ENCODE data around the gene TYSND1. TPM values are rescaled to one million over a fixed set of nuclear protein-coding genes. Genes with fewer than 3 reads are reported as not detected.
"Not testable (repeated sequence)": the region's sequence is repeated elsewhere in the genome, so short reads cannot be mapped to it uniquely, and the experiment has no call there.

TYSND1 gene
- polyA plus RNA-seq, 2 of the 4 experiments (the other 2 are of a cell fraction) = 10.9 to 20.7 TPM

DNA sequence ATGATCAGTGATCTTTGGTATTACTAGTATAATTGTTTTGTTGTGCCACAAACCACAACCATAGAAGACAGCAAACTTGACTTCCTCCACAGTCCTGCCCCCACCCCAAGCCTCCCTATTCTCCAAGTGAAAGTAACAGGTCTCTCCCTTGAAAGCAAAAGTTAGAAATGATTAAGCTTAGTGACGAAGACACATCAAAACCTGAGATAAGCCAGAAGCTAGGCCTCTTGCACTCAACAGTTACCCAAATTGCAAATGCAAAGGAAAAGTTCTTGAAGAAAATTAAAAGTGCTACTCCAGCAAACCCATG is 16.3 kb upstream of the TYSND1 start:
- Histone ChIP-seq H3K9me3 (no peaks in the 10 kb centered on the region), H3K4me3 (no peak overlapping the region), H3K4me1 (peaks cover 38% of the 10 kb centered on the region), H3K4me2 (0 out of 3 replicates have a peak overlapping the region, but pooled peaks have one; percentile 11), H3K27ac (no peak overlapping the region)
- ATAC-seq (no peak), DNase-seq (ENCODE audit: low read depth in 1 of 2, low spot score in 1 of 2) (no peak), FAIRE-seq (no peak)
- TF ChIP-seq TP53 (CRISPR knock-in tag; IDR thresholded peaks at IDR 0.05) = no peak
- no peak for TF ChIP-seq HOXB5 (CRISPR knock-in tag; IDR thresholded peaks at IDR 0.05)
- no peak for TF ChIP-seq HDAC2 (IDR thresholded peaks at IDR 0.05)
- TF ChIP-seq, protein P1, sequence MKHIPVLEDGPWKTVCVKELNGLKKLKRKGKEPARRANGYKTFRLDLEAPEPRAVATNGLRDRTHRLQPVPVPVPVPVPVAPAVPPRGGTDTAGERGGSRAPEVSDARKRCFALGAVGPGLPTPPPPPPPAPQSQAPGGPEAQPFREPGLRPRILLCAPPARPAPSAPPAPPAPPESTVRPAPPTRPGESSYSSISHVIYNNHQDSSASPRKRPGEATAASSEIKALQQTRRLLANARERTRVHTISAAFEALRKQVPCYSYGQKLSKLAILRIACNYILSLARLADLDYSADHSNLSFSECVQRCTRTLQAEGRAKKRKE (CRISPR knock-in tag; IDR thresholded peaks at IDR 0.05; ENCODE audit: low read depth) = no peak
- 86% methylated on average over 1 of the region's 1 CpG for WGBS (ENCODE audit: missing lambda C conversion rate)
- ChIA-PET CTCF (interaction anchor here (0.7 to 1.1 kb wide), 2 partner anchors 17 to 807 kb away, joined by 3 to 7 read pairs; partner anchors contain the start of gene TYSND1), POLR2A (no interaction called here)

DNA sequence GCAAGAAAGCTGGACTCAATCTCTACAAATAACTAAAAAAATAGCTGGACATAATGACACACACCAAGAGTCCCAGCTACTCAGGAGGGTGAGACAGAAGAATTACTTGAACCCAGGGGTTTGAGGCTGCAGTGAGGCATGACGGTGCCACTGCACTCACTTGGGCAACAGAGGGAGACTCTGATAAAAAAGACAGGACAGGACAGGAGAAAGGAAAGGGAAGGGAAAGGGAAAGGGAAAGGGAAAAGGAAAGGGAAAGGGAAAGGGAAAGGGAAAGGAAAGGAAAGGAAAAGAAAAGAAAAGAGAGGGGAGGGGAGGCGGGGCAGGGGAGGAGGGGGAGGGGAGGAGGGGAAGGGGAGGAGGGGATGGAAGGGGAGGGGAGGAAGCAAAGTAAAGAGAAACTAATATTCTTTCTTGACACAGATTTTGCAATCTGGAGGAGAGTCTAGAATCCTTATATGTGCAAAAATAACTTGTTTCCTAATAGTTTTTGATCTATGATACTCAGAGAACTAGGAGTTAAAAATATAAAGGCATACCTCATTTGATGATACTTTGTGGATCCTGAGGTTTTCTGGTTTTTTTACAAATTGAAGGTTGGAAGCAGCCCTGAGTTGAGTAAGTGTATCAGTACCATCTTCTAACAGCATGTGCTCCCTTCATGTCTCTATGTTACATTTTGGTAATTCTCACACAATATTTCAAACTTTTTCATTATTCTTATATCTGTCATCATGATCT is 15.8 kb upstream of the TYSND1 start:
- DNase-seq (ENCODE audit: low read depth in 1 of 2, low spot score in 1 of 2) (no peak), ATAC-seq (no peak), FAIRE-seq (no peak)
- peaks cover 36% of the 10 kb centered on the region for H3K4me1 ChIP-seq
- TF ChIP-seq BHLHE40 (IDR thresholded peaks at IDR 0.05; ENCODE audit: low read depth, low read length) = no peak
- TF ChIP-seq ZSCAN20 (CRISPR knock-in tag; IDR thresholded peaks at IDR 0.05) = no peak
- no peak for TF ChIP-seq FOXS1 (CRISPR knock-in tag; IDR thresholded peaks at IDR 0.05)
- no peak for TF ChIP-seq RNF2 (IDR thresholded peaks at IDR 0.05; ENCODE audit: borderline replicate concordance, low read depth)
- TF ChIP-seq NFE2L2 (conservative IDR thresholded peaks at IDR 0.05; ENCODE audit: low read length) = no peak
- no peak for TF ChIP-seq CBX2 (IDR thresholded peaks at IDR 0.05; ENCODE audit: borderline replicate concordance, low read depth)
- CTCF ChIA-PET = interaction anchor here (0.7 to 2.2 kb wide), 3 partner anchors 16 to 807 kb away, joined by 3 to 13 read pairs (median 7); partner anchors contain the start of gene TYSND1
- WGBS (ENCODE audit: missing lambda C conversion rate) = 96% methylated on average over 1 of the region's 2 CpGs
- H3K9me3 ChIP-seq = no peaks in the 10 kb centered on the region
- POLR2A ChIA-PET = no interaction called here
- no peak overlapping the region for H3K27ac ChIP-seq
- H3K4me2 ChIP-seq = 0 out of 3 replicates have a peak overlapping the region, but pooled peaks have one; percentile 11
- no peak overlapping the region for H3K4me3 ChIP-seq

DNA sequence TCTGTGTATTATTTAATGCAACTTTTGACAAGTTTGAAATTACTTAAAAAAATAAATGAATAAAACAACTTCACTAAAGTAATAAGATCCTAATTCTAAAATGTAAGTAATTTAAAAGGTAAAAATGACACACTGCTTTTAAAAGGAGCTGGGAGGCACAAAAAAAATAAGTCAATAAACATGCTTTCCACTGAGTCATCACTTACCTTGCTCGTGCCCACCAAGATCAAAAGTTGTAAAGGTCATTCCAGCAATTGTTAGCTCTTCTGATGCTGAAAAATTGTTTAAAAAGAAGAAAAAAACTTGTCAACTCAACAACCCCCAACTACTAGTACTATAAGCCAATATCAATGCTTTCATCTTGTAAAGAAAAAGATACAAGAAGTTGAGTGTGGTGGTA is 14.3 kb upstream of the TYSND1 start:
- no peaks in the 10 kb centered on the region for H3K9me3 ChIP-seq
- ATAC-seq (no peak), DNase-seq (ENCODE audit: low read depth in 1 of 2, low spot score in 1 of 2) (no peak), FAIRE-seq (no peak)
- H3K4me3 ChIP-seq = no peak overlapping the region
- peak; percentile 13 for TF ChIP-seq MAFK (IDR thresholded peaks at IDR 0.05; ENCODE audit: partially characterized antibody)
- TF ChIP-seq, protein P2, sequence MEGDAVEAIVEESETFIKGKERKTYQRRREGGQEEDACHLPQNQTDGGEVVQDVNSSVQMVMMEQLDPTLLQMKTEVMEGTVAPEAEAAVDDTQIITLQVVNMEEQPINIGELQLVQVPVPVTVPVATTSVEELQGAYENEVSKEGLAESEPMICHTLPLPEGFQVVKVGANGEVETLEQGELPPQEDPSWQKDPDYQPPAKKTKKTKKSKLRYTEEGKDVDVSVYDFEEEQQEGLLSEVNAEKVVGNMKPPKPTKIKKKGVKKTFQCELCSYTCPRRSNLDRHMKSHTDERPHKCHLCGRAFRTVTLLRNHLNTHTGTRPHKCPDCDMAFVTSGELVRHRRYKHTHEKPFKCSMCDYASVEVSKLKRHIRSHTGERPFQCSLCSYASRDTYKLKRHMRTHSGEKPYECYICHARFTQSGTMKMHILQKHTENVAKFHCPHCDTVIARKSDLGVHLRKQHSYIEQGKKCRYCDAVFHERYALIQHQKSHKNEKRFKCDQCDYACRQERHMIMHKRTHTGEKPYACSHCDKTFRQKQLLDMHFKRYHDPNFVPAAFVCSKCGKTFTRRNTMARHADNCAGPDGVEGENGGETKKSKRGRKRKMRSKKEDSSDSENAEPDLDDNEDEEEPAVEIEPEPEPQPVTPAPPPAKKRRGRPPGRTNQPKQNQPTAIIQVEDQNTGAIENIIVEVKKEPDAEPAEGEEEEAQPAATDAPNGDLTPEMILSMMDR (IDR thresholded peaks at IDR 0.05) = no peak
- ChIA-PET POLR2A (interaction anchor here (1.0 to 1.3 kb wide), 2 partner anchors 9 to 14 kb away, joined by 3 to 8 read pairs; partner anchors contain the start of genes SAR1A and TYSND1), CTCF (interaction anchor here (0.7 to 2.2 kb wide), 3 partner anchors 15 to 204 kb away, joined by 4 to 13 read pairs (median 5); partner anchors contain the start of gene TYSND1)
- 24% methylated on average over 1 of the region's 1 CpG for WGBS (ENCODE audit: missing lambda C conversion rate)
- H3K4me2 ChIP-seq = peak overlapping the region; percentile 6; the same call in 1 of the 3 replicates
- H3K27ac ChIP-seq = no peak overlapping the region
- H3K4me1 ChIP-seq = peaks cover 33% of the 10 kb centered on the region

DNA sequence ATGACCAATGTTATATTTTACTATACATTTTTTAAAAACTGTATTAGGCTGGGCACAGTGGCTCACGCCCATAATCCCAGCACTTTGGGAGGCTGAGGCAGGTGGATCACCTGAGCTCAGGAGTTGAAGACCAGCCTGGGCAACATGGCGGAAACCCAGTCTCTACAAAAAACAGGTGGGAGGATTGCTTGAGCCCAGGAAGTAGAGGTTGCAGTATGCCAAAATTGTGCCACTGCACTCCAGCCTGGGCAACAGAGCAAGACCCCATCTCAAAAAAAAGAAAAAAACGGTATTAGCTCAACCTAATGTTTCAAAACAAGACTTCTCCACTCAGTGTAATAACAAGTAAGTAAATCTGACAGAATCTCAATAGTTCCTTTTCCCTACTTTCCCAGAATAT is 12.9 kb upstream of the TYSND1 start:
- H3K4me3 ChIP-seq; H3K9me3 ChIP-seq; H3K27ac ChIP-seq; FAIRE-seq; POLR2A ChIA-PET; H3K4me2 ChIP-seq; ATAC-seq; DNase-seq (ENCODE audit: low read depth in 1 of 2, low spot score in 1 of 2): not testable (repeated sequence)
- 30% methylated on average over 3 of the region's 3 CpGs for WGBS (ENCODE audit: missing lambda C conversion rate)
- CTCF ChIA-PET = interaction anchor here (1.0 kb wide), 1 partner anchor 8 kb away, joined by 3 read pairs; no protein-coding TSS in a partner anchor
- peaks cover 31% of the 10 kb centered on the region for H3K4me1 ChIP-seq

All from A549 (cell line).